ENCODE data around the gene SWT1.

DNA sequence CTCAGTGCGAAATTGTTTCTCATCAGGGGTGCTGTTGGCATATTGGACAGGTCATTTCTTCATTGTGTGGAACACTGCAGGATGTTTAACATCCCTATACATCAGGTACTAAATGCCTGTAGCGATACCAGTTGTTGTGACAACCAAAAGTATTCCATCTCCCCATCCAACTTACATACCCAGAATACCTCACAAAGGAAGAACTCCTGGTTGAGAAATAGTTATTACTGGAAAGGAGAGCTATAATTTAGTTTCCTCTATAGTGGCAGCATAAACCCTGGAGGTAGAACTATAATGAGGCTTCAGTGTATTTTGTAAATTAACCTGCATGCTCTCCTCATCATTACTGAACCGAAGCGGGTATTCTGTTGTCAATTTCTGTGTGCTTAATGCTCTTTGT, 115.0 kb downstream of the SWT1 start:
- TF ChIP-seq CTCF (IDR thresholded peaks at IDR 0.05), result no peak
- TF ChIP-seq POLR2AphosphoS5 (IDR thresholded peaks at IDR 0.05), result no peak
- TF ChIP-seq POLR2A (IDR thresholded peaks at IDR 0.05), result no peak
